ENCODE measurements around the gene PEX6. TPM values are rescaled to one million over a fixed set of nuclear protein-coding genes. Genes with fewer than 3 reads are reported as not detected.
"Not testable (repeated sequence)": the region's sequence is repeated elsewhere in the genome, so short reads cannot be mapped to it uniquely, and the experiment has no call there.

Gene PEX6
- total RNA-seq, 2 experiments from 2014 or later: 7.3 to 9.0 TPM

DNA sequence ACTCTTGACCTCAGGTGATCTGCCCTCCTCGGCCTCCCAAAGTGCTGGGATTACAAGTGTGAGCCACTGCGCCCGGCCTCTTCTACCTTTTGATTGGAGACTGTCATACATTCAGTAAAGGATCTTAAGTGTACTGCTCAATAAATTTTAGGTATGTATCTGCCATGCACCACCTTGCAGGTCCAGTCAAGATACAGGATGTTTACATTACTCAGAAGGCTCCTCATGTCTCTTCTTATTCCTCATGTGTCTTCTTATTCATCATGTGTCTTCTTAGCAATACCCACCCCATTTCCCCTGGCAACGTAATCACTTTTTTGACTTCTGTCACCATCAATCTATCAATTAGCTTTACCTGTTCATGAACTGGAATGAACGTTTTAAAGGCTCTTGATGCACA is 26.9 kb upstream of the PEX6 start:
- Mint-ChIP-seq H3K9me3 (no peaks in the 10 kb centered on the region), H3K27me3 (no peaks in the 10 kb centered on the region), H3K4me1 (ENCODE audit: low read depth) (peaks cover 2% of the 10 kb centered on the region), H3K27ac (no peak overlapping the region), H3K4me3 (no peak overlapping the region), H3K36me3 (ENCODE audit: low read depth) (peaks cover 11% of the 10 kb centered on the region)
- ATAC-seq: no peak
- TF ChIP-seq, protein P1, sequence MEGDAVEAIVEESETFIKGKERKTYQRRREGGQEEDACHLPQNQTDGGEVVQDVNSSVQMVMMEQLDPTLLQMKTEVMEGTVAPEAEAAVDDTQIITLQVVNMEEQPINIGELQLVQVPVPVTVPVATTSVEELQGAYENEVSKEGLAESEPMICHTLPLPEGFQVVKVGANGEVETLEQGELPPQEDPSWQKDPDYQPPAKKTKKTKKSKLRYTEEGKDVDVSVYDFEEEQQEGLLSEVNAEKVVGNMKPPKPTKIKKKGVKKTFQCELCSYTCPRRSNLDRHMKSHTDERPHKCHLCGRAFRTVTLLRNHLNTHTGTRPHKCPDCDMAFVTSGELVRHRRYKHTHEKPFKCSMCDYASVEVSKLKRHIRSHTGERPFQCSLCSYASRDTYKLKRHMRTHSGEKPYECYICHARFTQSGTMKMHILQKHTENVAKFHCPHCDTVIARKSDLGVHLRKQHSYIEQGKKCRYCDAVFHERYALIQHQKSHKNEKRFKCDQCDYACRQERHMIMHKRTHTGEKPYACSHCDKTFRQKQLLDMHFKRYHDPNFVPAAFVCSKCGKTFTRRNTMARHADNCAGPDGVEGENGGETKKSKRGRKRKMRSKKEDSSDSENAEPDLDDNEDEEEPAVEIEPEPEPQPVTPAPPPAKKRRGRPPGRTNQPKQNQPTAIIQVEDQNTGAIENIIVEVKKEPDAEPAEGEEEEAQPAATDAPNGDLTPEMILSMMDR (IDR thresholded peaks at IDR 0.05): no peak
- POLR2A ChIA-PET: interaction anchor here (1.1 kb wide), 1 partner anchor 76 kb away, joined by 3 read pairs; the partner anchor contains the start of gene CNPY3
- DNase-seq: no peak
- CTCF ChIA-PET: interaction anchor here (0.9 to 1.5 kb wide), 5 partner anchors 18 to 138 kb away, joined by 3 to 5 read pairs (median 3); no protein-coding TSS in a partner anchor
- intact Hi-C loops (cut with micrococcal nuclease): no loop called here

DNA sequence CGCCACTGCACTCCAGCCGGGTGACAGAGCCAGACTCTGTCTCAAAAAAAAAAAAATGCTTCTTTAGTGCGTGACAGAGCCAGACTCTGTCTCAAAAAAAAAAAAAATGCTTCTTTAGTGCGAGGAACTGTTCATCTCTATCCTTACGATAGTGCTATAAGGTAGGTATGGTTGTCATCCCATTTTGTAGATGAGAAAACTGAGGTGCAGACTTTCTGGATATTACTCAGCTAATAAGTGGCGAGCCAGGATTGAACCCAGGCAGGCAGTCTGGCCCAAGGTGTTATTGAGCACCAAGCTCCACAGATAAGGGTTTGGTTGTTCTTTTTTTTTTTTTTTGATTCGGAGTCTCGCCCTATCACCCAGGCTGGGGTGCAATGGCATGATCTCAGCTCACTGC is 22.9 kb upstream of the PEX6 start:
- ChIA-PET POLR2A (interaction anchor here (1.3 kb wide), 1 partner anchor 14 kb away, joined by 5 read pairs; no protein-coding TSS in a partner anchor), CTCF (interaction anchor here (0.6 kb wide), 1 partner anchor 11 kb away, joined by 3 read pairs; no protein-coding TSS in a partner anchor)
- Mint-ChIP-seq H3K9me3 (no peaks in the 10 kb centered on the region), H3K4me1 (ENCODE audit: low read depth) (no peaks in the 10 kb centered on the region), H3K36me3 (ENCODE audit: low read depth) (peaks cover 5% of the 10 kb centered on the region), H3K4me3 (no peak overlapping the region), H3K27me3 (no peaks in the 10 kb centered on the region), H3K27ac (no peak overlapping the region)
- intact Hi-C loops (cut with micrococcal nuclease): no loop called here
- DNase-seq: no peak
- no peak for ATAC-seq
- TF ChIP-seq, protein P1 (IDR thresholded peaks at IDR 0.05): no peak

DNA sequence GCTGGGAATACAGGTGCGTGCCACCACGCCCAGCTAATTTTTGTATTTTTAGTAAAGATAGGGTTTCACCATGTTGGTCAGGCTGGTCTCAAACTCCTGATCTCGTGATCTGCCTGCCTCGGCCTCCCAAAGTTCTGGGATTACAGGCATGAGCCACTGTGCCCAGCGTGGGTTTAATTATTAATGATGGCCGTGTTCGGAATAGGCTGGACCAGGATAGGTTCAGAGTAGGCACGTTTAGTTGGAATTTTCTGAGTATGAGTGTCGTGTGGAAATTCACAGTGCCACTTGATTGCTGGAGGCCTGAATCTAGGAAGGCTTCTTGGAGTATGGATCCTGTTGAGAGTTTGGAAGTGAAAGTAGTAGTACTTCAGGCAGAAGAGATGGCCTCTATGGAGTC is 19.2 kb upstream of the PEX6 start:
- H3K27me3 Mint-ChIP-seq; H3K27ac Mint-ChIP-seq; intact Hi-C loops (cut with micrococcal nuclease); ATAC-seq; H3K36me3 Mint-ChIP-seq (ENCODE audit: low read depth); DNase-seq; H3K9me3 Mint-ChIP-seq; H3K4me1 Mint-ChIP-seq (ENCODE audit: low read depth); H3K4me3 Mint-ChIP-seq: not testable (repeated sequence)
- ChIA-PET POLR2A (interaction anchor here (0.7 to 2.3 kb wide), 4 partner anchors 10 to 205 kb away, joined by 3 to 11 read pairs (median 4); partner anchors contain the start of gene MEA1), CTCF (interaction anchor here (1.0 kb wide), 1 partner anchor 146 kb away, joined by 4 read pairs; no protein-coding TSS in a partner anchor)

DNA sequence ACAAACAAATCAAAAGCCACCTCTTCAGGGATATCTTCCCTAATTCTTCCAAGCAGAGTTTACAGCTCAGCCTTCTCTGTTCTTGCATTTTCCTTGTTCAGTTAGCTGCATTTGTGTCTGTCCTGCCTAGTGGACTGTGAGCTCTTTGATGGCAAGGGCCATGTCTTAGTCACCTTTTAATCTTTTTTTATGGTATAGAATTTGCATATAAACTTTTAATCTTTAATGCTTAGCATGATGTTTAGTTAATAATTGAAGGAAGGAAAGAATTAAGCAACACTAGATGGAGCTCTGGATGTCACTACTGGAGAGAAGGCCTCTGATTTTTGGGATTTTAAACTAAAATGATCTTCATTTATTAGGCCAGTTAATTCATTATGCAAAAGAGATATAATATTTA is 17.5 kb upstream of the PEX6 start:
- no peak overlapping the region for H3K27ac Mint-ChIP-seq
- DNase-seq: no peak
- peaks cover 4% of the 10 kb centered on the region for H3K36me3 Mint-ChIP-seq (ENCODE audit: low read depth)
- H3K4me1 Mint-ChIP-seq (ENCODE audit: low read depth): no peaks in the 10 kb centered on the region
- H3K27me3 Mint-ChIP-seq: no peaks in the 10 kb centered on the region
- POLR2A ChIA-PET: interaction anchor here (0.6 to 1.7 kb wide), 3 partner anchors 18 to 106 kb away, joined by 3 to 6 read pairs (median 3); partner anchors contain the start of gene PEX6
- CTCF ChIA-PET: interaction anchor here (0.6 to 1.5 kb wide), 5 partner anchors 13 to 147 kb away, joined by 3 to 7 read pairs (median 3); partner anchors contain the start of genes GNMT and RRP36
- no peak for ATAC-seq
- no peaks in the 10 kb centered on the region for H3K9me3 Mint-ChIP-seq
- TF ChIP-seq, protein P1 (IDR thresholded peaks at IDR 0.05): no peak
- intact Hi-C loops (cut with micrococcal nuclease): no loop called here
- no peak overlapping the region for H3K4me3 Mint-ChIP-seq

DNA sequence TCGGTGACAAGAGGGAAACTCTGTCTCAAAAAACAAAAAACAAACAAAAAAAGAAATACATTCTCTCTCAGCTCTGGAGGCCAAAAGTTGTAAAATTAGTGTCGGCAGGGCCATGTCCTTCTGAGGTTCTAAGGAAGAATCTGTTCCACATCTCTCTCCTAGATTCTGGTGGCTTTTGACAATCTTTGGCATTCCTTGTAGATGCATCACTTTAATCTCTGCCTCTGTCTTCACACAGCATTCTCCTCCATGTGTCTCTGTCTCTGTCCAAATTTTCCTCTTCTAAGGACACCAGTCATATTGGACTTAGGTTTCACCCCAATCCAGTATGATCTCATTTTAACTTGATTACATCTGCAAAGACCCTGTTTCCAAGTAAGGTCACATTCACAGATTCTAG is 14.5 kb upstream of the PEX6 start:
- DNase-seq (no peak), ATAC-seq (no peak)
- H3K4me3 Mint-ChIP-seq: no peak overlapping the region
- H3K27ac Mint-ChIP-seq: no peak overlapping the region
- ChIA-PET CTCF (interaction anchor here (1.3 kb wide), 1 partner anchor 9 kb away, joined by 3 read pairs; no protein-coding TSS in a partner anchor), POLR2A (no interaction called here)
- no peaks in the 10 kb centered on the region for H3K27me3 Mint-ChIP-seq
- peaks cover 14% of the 10 kb centered on the region for H3K36me3 Mint-ChIP-seq (ENCODE audit: low read depth)
- H3K9me3 Mint-ChIP-seq: no peaks in the 10 kb centered on the region
- H3K4me1 Mint-ChIP-seq (ENCODE audit: low read depth): peaks cover 8% of the 10 kb centered on the region
- TF ChIP-seq, protein P1 (IDR thresholded peaks at IDR 0.05): no peak
- intact Hi-C loops (cut with micrococcal nuclease): no loop called here
